ENCODE data around the gene EGR4.

DNA sequence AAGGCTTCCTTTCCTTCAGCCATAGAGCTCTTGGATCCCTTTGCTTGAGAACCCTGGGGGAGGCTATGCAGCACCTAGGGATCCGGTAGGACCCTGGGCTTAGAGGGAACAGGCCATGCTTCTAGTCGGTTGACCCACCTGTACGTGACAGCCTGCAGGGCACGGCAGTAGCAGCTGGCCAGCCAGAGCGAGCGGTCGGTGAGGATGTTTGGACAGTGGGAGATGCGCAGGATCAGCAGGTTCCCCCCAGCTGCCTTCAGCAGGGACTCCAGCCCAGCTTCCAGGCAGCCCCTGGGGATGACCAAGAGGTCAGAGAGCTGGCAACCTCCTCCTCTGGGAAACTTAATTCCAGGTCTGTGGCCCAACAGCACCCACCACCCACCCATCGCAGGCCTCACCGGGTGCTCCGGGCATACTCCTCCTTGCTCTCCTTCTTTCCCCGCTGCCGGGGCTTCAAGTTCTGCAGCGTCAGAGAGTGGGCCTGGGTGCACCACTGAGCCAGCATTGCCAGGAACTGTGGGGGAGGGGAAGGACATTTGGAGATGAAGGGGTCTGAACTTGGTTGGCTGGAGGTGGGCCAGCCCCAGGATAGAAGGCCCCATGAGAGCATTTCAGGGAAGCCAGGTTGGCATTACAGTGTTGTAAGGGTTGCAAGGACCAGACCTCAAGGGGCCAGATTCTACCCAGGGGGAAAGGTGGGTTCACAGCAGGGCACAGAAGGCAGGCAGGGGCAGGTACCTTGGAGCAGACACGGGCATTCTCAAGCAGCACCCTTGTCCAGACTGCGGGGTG lies 29.6 kb downstream of the EGR4 start:
- TF ChIP-seq, protein P1, sequence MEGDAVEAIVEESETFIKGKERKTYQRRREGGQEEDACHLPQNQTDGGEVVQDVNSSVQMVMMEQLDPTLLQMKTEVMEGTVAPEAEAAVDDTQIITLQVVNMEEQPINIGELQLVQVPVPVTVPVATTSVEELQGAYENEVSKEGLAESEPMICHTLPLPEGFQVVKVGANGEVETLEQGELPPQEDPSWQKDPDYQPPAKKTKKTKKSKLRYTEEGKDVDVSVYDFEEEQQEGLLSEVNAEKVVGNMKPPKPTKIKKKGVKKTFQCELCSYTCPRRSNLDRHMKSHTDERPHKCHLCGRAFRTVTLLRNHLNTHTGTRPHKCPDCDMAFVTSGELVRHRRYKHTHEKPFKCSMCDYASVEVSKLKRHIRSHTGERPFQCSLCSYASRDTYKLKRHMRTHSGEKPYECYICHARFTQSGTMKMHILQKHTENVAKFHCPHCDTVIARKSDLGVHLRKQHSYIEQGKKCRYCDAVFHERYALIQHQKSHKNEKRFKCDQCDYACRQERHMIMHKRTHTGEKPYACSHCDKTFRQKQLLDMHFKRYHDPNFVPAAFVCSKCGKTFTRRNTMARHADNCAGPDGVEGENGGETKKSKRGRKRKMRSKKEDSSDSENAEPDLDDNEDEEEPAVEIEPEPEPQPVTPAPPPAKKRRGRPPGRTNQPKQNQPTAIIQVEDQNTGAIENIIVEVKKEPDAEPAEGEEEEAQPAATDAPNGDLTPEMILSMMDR (IDR thresholded peaks at IDR 0.05; ENCODE audit: insufficient read depth, low read depth, low read length) = no peak
- no peak for TF ChIP-seq EZH2 (IDR thresholded peaks at IDR 0.05; ENCODE audit: insufficient read depth, low read length)

All from astrocyte (in vitro differentiated cells and primary cell).